NT2/D1 (cell line): ENCODE results near the gene PACS1.

ENCODE experiments used
- DNase-seq: peaks from one replicate; pipeline ENCODE4 v3.0.0-alpha.2; 2011; ENCODE audit warnings: low read depth, low spot score
- H3K27me3 ChIP-seq: 2 replicates; pipeline ENCODE4 v1.6.0; 2011; ENCODE audit warnings: mild to moderate bottlenecking; ENCODE audit not compliant: insufficient read length, insufficient read depth
- H3K36me3 ChIP-seq: 2 replicates; pipeline ENCODE4 v1.6.1; 2011; ENCODE audit warnings: mild to moderate bottlenecking, low read length, mixed read lengths; ENCODE audit not compliant: insufficient read depth, insufficient read length
- H3K4me1 ChIP-seq: 2 replicates; pipeline ENCODE4 v1.5.1; 2011; ENCODE audit not compliant: insufficient read depth, insufficient read length
- H3K4me3 ChIP-seq: 2 replicates; pipeline ENCODE4 v1.5.1; 2011; ENCODE audit warnings: low read depth; ENCODE audit not compliant: insufficient read length
- H3K9ac ChIP-seq: 2 replicates; pipeline ENCODE4 v1.6.0; 2011; ENCODE audit warnings: low read depth; ENCODE audit not compliant: insufficient read length
- H3K9me3 ChIP-seq: 2 replicates; pipeline ENCODE4 v1.5.1; 2011; ENCODE audit warnings: mild to moderate bottlenecking, low read length; ENCODE audit not compliant: insufficient read depth
- SUZ12 ChIP-seq: IDR thresholded peaks from 2 replicates; pipeline ENCODE4 v1.6.1; 2011; ENCODE audit not compliant: insufficient read length, insufficient read depth; ENCODE audit errors: extremely low read depth
- YY1 ChIP-seq: IDR thresholded peaks from 2 replicates; pipeline ENCODE4 v1.6.1; 2011; ENCODE audit not compliant: insufficient read length, insufficient read depth
- ZNF274 ChIP-seq: IDR thresholded peaks from 2 replicates; pipeline ENCODE4 v1.6.1; 2011; ENCODE audit warnings: mild to moderate bottlenecking, low read depth, low read length

Gene PACS1

DNA sequence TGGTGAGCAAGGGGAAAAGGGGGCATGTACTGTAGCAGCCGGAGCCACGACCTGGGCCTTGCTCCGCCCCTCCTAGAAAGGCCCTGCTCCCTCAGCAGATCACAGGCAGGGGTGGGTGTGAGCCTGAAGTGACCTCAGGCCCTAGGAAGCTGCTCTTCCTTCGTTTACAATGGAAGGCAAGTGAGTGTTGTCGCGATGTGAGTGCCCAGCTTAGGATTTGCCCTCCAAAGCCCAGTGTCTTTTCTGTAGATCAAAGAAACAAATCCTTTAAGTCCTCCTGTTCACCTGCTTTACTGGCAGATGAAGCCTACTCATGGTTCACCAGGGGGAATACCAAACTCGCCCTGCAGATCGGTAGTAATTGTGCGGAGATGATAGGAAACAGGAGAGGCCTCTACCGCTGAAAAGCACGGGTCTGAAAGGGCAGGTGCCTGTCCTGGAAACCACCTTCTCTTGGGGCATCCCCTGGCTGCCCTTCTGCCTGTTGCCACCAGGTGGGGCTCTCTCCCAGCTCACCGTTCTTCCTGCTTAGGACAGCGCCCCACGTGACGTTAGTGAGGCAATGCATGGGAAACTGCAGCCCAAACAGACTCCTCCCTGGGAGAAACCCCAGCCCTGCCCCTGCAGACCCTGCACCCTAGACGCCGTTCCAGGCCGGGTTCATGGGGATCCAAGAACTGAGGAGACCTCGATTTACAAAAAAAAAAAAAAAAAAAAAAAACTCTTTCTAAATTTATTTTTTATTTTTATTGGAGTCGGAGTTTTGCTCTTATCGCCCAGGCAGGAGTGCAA is 152.5 kb downstream of the PACS1 start:
- Histone ChIP-seq H3K27me3 (no peaks in the 10 kb centered on the region), H3K9me3 (no peaks in the 10 kb centered on the region), H3K9ac (no peak overlapping the region), H3K4me1 (peaks cover 4% of the 10 kb centered on the region), H3K36me3 (peaks cover 58% of the 10 kb centered on the region), H3K4me3 (no peak overlapping the region)
- TF ChIP-seq YY1 (no peak), SUZ12 (no peak)
- peak; percentile 96 for DNase-seq

- Histone ChIP-seq H3K4me3 (no peak overlapping the region), H3K4me1 (peaks cover 8% of the 10 kb centered on the region), H3K36me3 (peaks cover 50% of the 10 kb centered on the region), H3K9me3 (no peaks in the 10 kb centered on the region), H3K9ac (no peak overlapping the region), H3K27me3 (no peaks in the 10 kb centered on the region)
- DNase-seq = no peak
- no peak for TF ChIP-seq SUZ12
- TF ChIP-seq ZNF274 = no peak
- TF ChIP-seq YY1 = no peak
Measured at GRCh38 chr11:66224226-66224855, 154.3 kb downstream of the PACS1 start.

- H3K36me3 ChIP-seq = peaks cover 43% of the 10 kb centered on the region
- TF ChIP-seq SUZ12 (no peak), ZNF274 (no peak), YY1 (no peak)
- no peak for DNase-seq
Measured at GRCh38 chr11:66225066-66225465, 155.0 kb downstream of the PACS1 start.

DNA sequence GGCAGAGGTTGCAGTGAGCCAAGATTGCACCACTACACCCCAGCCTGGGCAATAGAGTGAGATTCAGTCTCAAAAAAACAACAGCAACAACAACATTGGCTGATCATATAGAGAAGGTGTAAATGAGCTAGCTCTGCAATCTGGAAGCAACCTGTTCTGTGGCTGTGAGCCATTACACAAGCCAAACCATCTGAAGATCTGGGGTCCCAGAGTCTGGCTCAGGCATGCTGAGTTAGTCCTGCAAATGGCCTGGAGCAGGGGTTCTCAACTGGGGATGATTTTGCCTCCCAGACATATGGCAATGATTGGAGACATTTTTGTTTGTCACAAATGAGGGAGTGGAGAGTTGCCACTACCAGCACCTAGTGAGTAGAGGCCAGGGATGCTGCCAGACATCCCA is 156.0 kb downstream of the PACS1 start:
- H3K36me3 ChIP-seq = peaks cover 43% of the 10 kb centered on the region
- H3K27me3 ChIP-seq = no peaks in the 10 kb centered on the region
- no peak for TF ChIP-seq YY1
- no peak for TF ChIP-seq ZNF274
- no peak for TF ChIP-seq SUZ12
- no peak for DNase-seq
- no peak overlapping the region for H3K4me3 ChIP-seq
- H3K9me3 ChIP-seq = no peaks in the 10 kb centered on the region
- H3K9ac ChIP-seq = no peak overlapping the region
- peaks cover 8% of the 10 kb centered on the region for H3K4me1 ChIP-seq

More at GRCh38 chr11:66225066-66225465, 155.0 kb downstream of the PACS1 start:
- peaks cover 8% of the 10 kb centered on the region for H3K4me1 ChIP-seq
- H3K9ac ChIP-seq = no peak overlapping the region
- H3K9me3 ChIP-seq = no peaks in the 10 kb centered on the region
- H3K27me3 ChIP-seq = no peaks in the 10 kb centered on the region
- no peak overlapping the region for H3K4me3 ChIP-seq

GRCh38 chr11:66227700-66228099 is 157.6 kb downstream of the PACS1 start:
- Histone ChIP-seq H3K4me1 (peaks cover 6% of the 10 kb centered on the region), H3K4me3 (no peak overlapping the region), H3K36me3 (peaks cover 58% of the 10 kb centered on the region), H3K9me3 (no peaks in the 10 kb centered on the region), H3K9ac (no peak overlapping the region), H3K27me3 (no peaks in the 10 kb centered on the region)
- no peak for TF ChIP-seq SUZ12
- no peak for TF ChIP-seq ZNF274
- no peak for TF ChIP-seq YY1
- DNase-seq = no peak

- Histone ChIP-seq H3K27me3 (no peaks in the 10 kb centered on the region), H3K4me3 (no peak overlapping the region), H3K4me1 (peaks cover 6% of the 10 kb centered on the region), H3K9me3 (no peaks in the 10 kb centered on the region), H3K9ac (no peak overlapping the region), H3K36me3 (peaks cover 66% of the 10 kb centered on the region)
- no peak for DNase-seq
- TF ChIP-seq SUZ12 = no peak
- no peak for TF ChIP-seq ZNF274
- TF ChIP-seq YY1 = no peak
Measured at GRCh38 chr11:66228521-66228920, 158.4 kb downstream of the PACS1 start.

- TF ChIP-seq YY1 = no peak
- no peak for TF ChIP-seq ZNF274
- TF ChIP-seq SUZ12 = no peak
- Histone ChIP-seq H3K9me3 (no peaks in the 10 kb centered on the region), H3K4me3 (no peak overlapping the region), H3K9ac (no peak overlapping the region), H3K36me3 (peaks cover 70% of the 10 kb centered on the region), H3K27me3 (no peaks in the 10 kb centered on the region), H3K4me1 (peaks cover 6% of the 10 kb centered on the region)
- DNase-seq = no peak
Measured at GRCh38 chr11:66230156-66230555, 160.1 kb downstream of the PACS1 start.
